H1 (cell line): Measurements from ENCODE around the gene NFX1. TPM values are rescaled to one million over a fixed set of nuclear protein-coding genes. Genes with fewer than 3 reads are reported as not detected.
A peak's percentile ranks its signal among the peaks of the same experiment; 100 is the strongest.

Experiments
- CTCF ChIA-PET: fragments of 300-600 bp; sonication (Branson Sonifier 250); formaldehyde crosslinking; loops from one replicate; lab custom pipeline; 2021; ENCODE audit not compliant: partially characterized antibody; lab: Charles Lee
- POLR2A ChIA-PET: fragments of 300-600 bp; sonication (Branson Sonifier 250); formaldehyde crosslinking; loops from one replicate; lab custom pipeline; 2021; ENCODE audit warnings: inconsistent platforms; ENCODE audit not compliant: partially characterized antibody; lab: Charles Lee
- DNase-seq, 2 experiments: peaks; one replicate each; pipeline versions ENCODE4 v3.0.0 to v3.0.0-alpha.2; 2010 to 2022; ENCODE audit warnings: low spot score in 2 of 2, low read depth in 1 of 2, mixed read lengths in 1 of 2
- FAIRE-seq: peaks from 2 replicates; lab custom pipeline; 2011; peaks lifted over from hg19 to GRCh38; lab: Jason Lieb, UNC
- H2AFZ ChIP-seq: 2 replicates; pipeline ENCODE4 v1.8.1; 2012; ENCODE audit warnings: low read length, inconsistent platforms
- H2AK5ac ChIP-seq: 2 replicates; pipeline ENCODE4 v1.6.1; 2013; ENCODE audit warnings: low read depth, low read length
- H2BK120ac ChIP-seq: replicated peaks from 2 replicates; pipeline ENCODE3; 2013; ENCODE audit warnings: low read depth, low read length, inconsistent platforms
- H2BK12ac ChIP-seq: 2 replicates; pipeline ENCODE4 v1.6.1; 2013; ENCODE audit warnings: low read depth, low read length
- H2BK15ac ChIP-seq: 2 replicates; pipeline ENCODE4 v1.6.1; 2013; ENCODE audit warnings: low read length
- H2BK20ac ChIP-seq: 2 replicates; pipeline ENCODE4 v1.6.1; 2013; ENCODE audit warnings: low read length
- H2BK5ac ChIP-seq: 2 replicates; pipeline ENCODE4 v1.6.1; 2013; ENCODE audit warnings: low read depth, low read length
- H3K14ac ChIP-seq: 2 replicates; pipeline ENCODE4 v1.6.1; 2013; ENCODE audit warnings: inconsistent platforms; ENCODE audit not compliant: insufficient read length
- H3K18ac ChIP-seq: 2 replicates; pipeline ENCODE4 v1.6.1; 2013; ENCODE audit warnings: low read length; ENCODE audit errors: extremely low read depth
- H3K23ac ChIP-seq: 2 replicates; pipeline ENCODE4 v1.6.1; 2013; ENCODE audit warnings: inconsistent platforms; ENCODE audit not compliant: insufficient read length
- H3K23me2 ChIP-seq: 2 replicates; pipeline ENCODE4 v1.6.1; 2013; ENCODE audit warnings: low read depth, low read length
- H3K27ac ChIP-seq: 2 replicates; pipeline ENCODE4 v1.6.1; 2011; ENCODE audit warnings: low read depth, low read length, inconsistent platforms
- H3K27me3 ChIP-seq, 4 experiments: replicated peaks in 1 of 4; 1 replicate in 1 of 4; 2 replicates in 3 of 4; pipeline versions ENCODE4 v1.6.1 to v1.8.1; 2011 to 2013; ENCODE audit warnings: low read length in 3 of 4, mild to moderate bottlenecking in 3 of 4, inconsistent platforms in 2 of 4, mixed read lengths in 2 of 4, moderate library complexity in 1 of 4; ENCODE audit not compliant: control insufficient read depth in 3 of 4, insufficient read depth in 3 of 4; ENCODE audit errors: extremely low read depth in 1 of 4
- H3K36me3 ChIP-seq, 4 experiments: 2 replicates each; pipeline versions ENCODE4 v1.6.1 to v1.8.1; 2011 to 2013; ENCODE audit warnings: mild to moderate bottlenecking in 4 of 4, low read length in 3 of 4, moderate library complexity in 2 of 4, control low read depth in 1 of 4, inconsistent platforms in 1 of 4; ENCODE audit not compliant: insufficient read depth in 4 of 4, control insufficient read depth in 2 of 4
- H3K4ac ChIP-seq: replicated peaks from 2 replicates; pipeline ENCODE3; 2013; ENCODE audit warnings: low read length, low read depth, mixed read lengths, inconsistent platforms; ENCODE audit not compliant: insufficient read length
- H3K4me1 ChIP-seq, 4 experiments: replicated peaks in 1 of 4; 1 replicate in 1 of 4; 2 replicates in 3 of 4; pipeline versions ENCODE4 v1.6.1 to v1.8.1; 2011 to 2013; ENCODE audit warnings: low read length in 3 of 4, inconsistent platforms in 2 of 4, mixed read lengths in 1 of 4; ENCODE audit not compliant: insufficient read depth in 4 of 4, control insufficient read depth in 3 of 4
- H3K4me2 ChIP-seq, 2 experiments: 2 replicates each; pipeline versions ENCODE4 v1.6.1 to v1.8.1; 2011 to 2013; ENCODE audit warnings: low read depth in 2 of 2, low read length in 2 of 2, control low read depth in 1 of 2, inconsistent platforms in 1 of 2, mild to moderate bottlenecking in 1 of 2; ENCODE audit not compliant: insufficient read depth in 1 of 2
- H3K4me3 ChIP-seq, 4 experiments: fragments of 200-600, 300-600 bp in 1 of 4; sonication (generic), shearing (Covaris generic), sonication (Bioruptor Twin) in 1 of 4; 2 replicates each; pipeline versions ENCODE4 v1.5.1 to v1.8.1; 2011 to 2016; ENCODE audit warnings: low read length in 4 of 4, low read depth in 3 of 4, control low read depth in 2 of 4, inconsistent platforms in 2 of 4, mild to moderate bottlenecking in 2 of 4, mixed read lengths in 1 of 4, moderate library complexity in 1 of 4; ENCODE audit not compliant: insufficient read depth in 2 of 4; ENCODE audit errors: extremely low read depth in 1 of 4
- H3K56ac ChIP-seq: replicated peaks from 2 replicates; pipeline ENCODE3; 2013; ENCODE audit warnings: low read depth, mild to moderate bottlenecking, mixed read lengths, low read length, inconsistent platforms; ENCODE audit not compliant: insufficient read length
- H3K79me1 ChIP-seq: 2 replicates; pipeline ENCODE4 v1.6.1; 2013; ENCODE audit warnings: low read depth, low read length, control low read depth
- H3K79me2 ChIP-seq, 2 experiments: 2 replicates each; pipeline versions ENCODE4 v1.6.1 to v1.8.1; 2012 to 2013; ENCODE audit warnings: low read length in 2 of 2, mild to moderate bottlenecking in 2 of 2, inconsistent platforms in 1 of 2; ENCODE audit not compliant: insufficient read depth in 2 of 2, control insufficient read depth in 1 of 2
- H3K9ac ChIP-seq, 4 experiments: replicated peaks in 1 of 4; 1 replicate in 1 of 4; 2 replicates in 3 of 4; pipeline versions ENCODE4 v1.6.1 to v1.8.1; 2011 to 2013; ENCODE audit warnings: low read depth in 3 of 4, low read length in 3 of 4, control low read depth in 2 of 4, mild to moderate bottlenecking in 2 of 4, moderate library complexity in 2 of 4, inconsistent platforms in 1 of 4; ENCODE audit errors: extremely low read depth in 1 of 4
- H3K9me3 ChIP-seq, 2 experiments: 2 replicates each; pipeline versions ENCODE4 v1.6.1 to v1.8.1; 2012 to 2013; ENCODE audit warnings: mild to moderate bottlenecking in 2 of 2, moderate library complexity in 2 of 2, control low read depth in 1 of 2, inconsistent platforms in 1 of 2, low read depth in 1 of 2, low read length in 1 of 2, mixed read lengths in 1 of 2; ENCODE audit not compliant: insufficient read depth in 2 of 2
- H4K20me1 ChIP-seq, 2 experiments: replicated peaks in 1 of 2; 2 replicates each; pipeline versions ENCODE3 to v1.8.1; 2011 to 2013; ENCODE audit warnings: inconsistent platforms in 2 of 2, low read length in 2 of 2, mild to moderate bottlenecking in 1 of 2; ENCODE audit not compliant: insufficient read depth in 2 of 2, control insufficient read depth in 1 of 2
- H4K5ac ChIP-seq: 2 replicates; pipeline ENCODE4 v1.6.1; 2013; ENCODE audit warnings: low read length, low read depth, mixed read lengths, inconsistent platforms; ENCODE audit not compliant: insufficient read length
- H4K8ac ChIP-seq: 2 replicates; pipeline ENCODE4 v1.8.0; 2013; ENCODE audit warnings: mild to moderate bottlenecking, moderate library complexity, low read length, inconsistent platforms; ENCODE audit not compliant: insufficient read depth; ENCODE audit errors: extremely low read depth
- H4K91ac ChIP-seq: replicated peaks from 2 replicates; pipeline ENCODE3; 2013; ENCODE audit warnings: low read length, mixed read lengths, inconsistent platforms; ENCODE audit not compliant: insufficient read length
- ASH2L ChIP-seq: fragments of 200-600, 300-600 bp; sonication (generic); IDR thresholded peaks from one replicate; pipeline ENCODE4 v1.7.1; 2017; ENCODE audit warnings: low read length
- CEBPB ChIP-seq: IDR thresholded peaks from 2 replicates; pipeline ENCODE4 v1.6.1; 2012; ENCODE audit warnings: low read depth, low read length
- HDAC2 ChIP-seq, 2 experiments: fragments of 300-600 bp in 1 of 2; sonication (generic) in 1 of 2; IDR thresholded peaks; 2 replicates each; pipeline ENCODE4 v1.6.1; 2011 to 2012; ENCODE audit warnings: low read depth in 2 of 2, low read length in 2 of 2, mild to moderate bottlenecking in 2 of 2, moderate library complexity in 2 of 2, borderline replicate concordance in 1 of 2, inconsistent platforms in 1 of 2
- POLR2AphosphoS5 ChIP-seq: IDR thresholded peaks from 2 replicates; pipeline ENCODE4 v1.6.1; 2011; ENCODE audit warnings: low read depth, low read length
- RAD21 ChIP-seq, 2 experiments: IDR thresholded peaks in 1 of 2; conservative IDR thresholded peaks in 1 of 2; 2 replicates each; pipeline ENCODE4 v1.6.1; 2011; ENCODE audit warnings: low read depth in 2 of 2, low read length in 2 of 2, improper control_type of control experiment in 1 of 2, inconsistent platforms in 1 of 2, mild to moderate bottlenecking in 1 of 2, moderate library complexity in 1 of 2
- SAP30 ChIP-seq: fragments of 300-600 bp; sonication (generic); IDR thresholded peaks from 2 replicates; pipeline ENCODE4 v1.7.1; 2012; ENCODE audit warnings: low read length, moderate library complexity, mild to moderate bottlenecking, inconsistent platforms; ENCODE audit not compliant: insufficient read depth, insufficient replicate concordance
- SUZ12 ChIP-seq: fragments of 200-600 bp; sonication (generic); IDR thresholded peaks from 2 replicates; pipeline ENCODE4 v1.6.1; 2012; ENCODE audit warnings: mild to moderate bottlenecking, inconsistent platforms, low read length, moderate library complexity, mixed read lengths
- TAF1 ChIP-seq: IDR thresholded peaks from 2 replicates; pipeline ENCODE4 v1.6.1; 2011; ENCODE audit warnings: mild to moderate bottlenecking, low read depth, low read length
- USF2 ChIP-seq: IDR thresholded peaks from 2 replicates; pipeline ENCODE4 v1.6.1; 2011; ENCODE audit warnings: low read length, improper control_type of control experiment
- YY1 ChIP-seq: IDR thresholded peaks from 2 replicates; pipeline ENCODE4 v1.6.1; 2011; ENCODE audit warnings: low read depth, mild to moderate bottlenecking, low read length
- WGBS, 2 experiments: shearing (Covaris generic) in 1 of 2; methylation state at CpG; one replicate each; pipeline versions ENCODE4 v1.1.6 to v1.1.7; 2013 to 2015; ENCODE audit warnings: low lambda C conversion rate in 2 of 2, mixed read lengths in 2 of 2, inconsistent platforms in 1 of 2, low coverage in 1 of 2, missing lambda C conversion rate in 1 of 2; ENCODE audit not compliant: insufficient replicate concordance in 2 of 2, insufficient coverage in 1 of 2, insufficient read length in 1 of 2; ENCODE audit errors: extremely low coverage in 1 of 2, missing lambda C conversion rate in 1 of 2; 5-methylcytosine and 5-hydroxymethylcytosine counted together
- polyA plus RNA-seq, 7 experiments: library from polyadenylated mRNA; depleted of rRNA in 3 of 7; stranded (reverse) in 5 of 7; unstranded in 2 of 7; fragments of >200 nt in 5 of 7; fragments of 200-250 nt in 2 of 7; gene quantifications; 1 replicate in 5 of 7; 2 replicates in 1 of 7; 4 replicates in 1 of 7; pipeline versions ENCODE4 v1.2.1 to v1.2.3, GENCODE V29; 2011 to 2013; ENCODE audit warnings: missing spikeins in 2 of 7, mixed read lengths in 2 of 7
- total RNA-seq: library from RNA; stranded (reverse); fragmentation: NEBNext Ultra II Directional; extraction: Animal tissue kit (Norgen Biotek cat#: 25700); gene quantifications from 2 replicates; pipeline ENCODE4 v1.2.1, GENCODE V29; 2021

NFX1 gene
- total and polyA plus RNA-seq, 2 of the 8 experiments (the other 6 are each of a cell fraction or from before 2014, with no cell fraction given), result 19.4 to 28.4 TPM

GRCh38 chr9:33264003-33264472 lies 26.3 kb upstream of the NFX1 start:
- Histone ChIP-seq H3K79me1 (0 out of 2 replicates have a peak, but pooled peaks cover 4% of the 10 kb centered on the region), H4K20me1 (no peaks in the 10 kb centered on the region), H4K8ac (peak overlapping the region; percentile 93), H2BK120ac (no peak overlapping the region), H2BK5ac (peak overlapping the region; percentile 67), H3K23ac (no peak overlapping the region), H3K9ac (peak overlapping the region; percentile 83 to 89 (median 86)), H3K79me2 (peaks cover 10 to 31% of the 10 kb centered on the region in 2 experiments), H2BK12ac (0 out of 2 replicates have a peak overlapping the region, but pooled peaks have one; percentile 55), H2AFZ (peak overlapping the region; percentile 60), H3K36me3 (peaks cover 16 to 45% (median 32%) of the 10 kb centered on the region in 4 experiments), H4K5ac (peak overlapping the region; percentile 9), H3K14ac (no peak overlapping the region), H3K9me3 (no peaks in the 10 kb centered on the region), H2BK15ac (no peak overlapping the region), H3K4me2 (peak overlapping the region; percentile 82 to 91), H3K4ac (peak overlapping the region; percentile 66), H3K27me3 (no peaks in the 10 kb centered on the region), H2BK20ac (no peak overlapping the region), H3K56ac (peak overlapping the region; percentile 89), H3K23me2 (peaks cover 13% of the 10 kb centered on the region), H3K4me3 (peak overlapping the region; percentile 86 to 99 (median 96)), H2AK5ac (peak overlapping the region; percentile 29; the same call in 1 of the 2 replicates), H3K4me1 (peaks cover 0 to 2% (median 2%) of the 10 kb centered on the region in 4 experiments; a peak in 2 of 7 replicates), H3K27ac (peak overlapping the region; percentile 31), H3K18ac (peak overlapping the region; percentile 67), H4K91ac (peak overlapping the region; percentile 10)
- CTCF ChIA-PET, result interaction anchor here (0.7 to 1.4 kb wide), 4 partner anchors 16 to 38 kb away, joined by 3 to 4 read pairs (median 3); no protein-coding TSS in a partner anchor
- POLR2A ChIA-PET, result interaction anchor here (0.8 to 3.8 kb wide), 10 partner anchors 10 to 239 kb away, joined by 3 to 29 read pairs (median 5); partner anchors contain the start of genes DNAJA1 and NFX1
- FAIRE-seq, result no peak
- no peak for DNase-seq
- WGBS, 2 experiments, result 2% methylated on average over 28 of the region's 37 CpGs; no CpG with 5 or more reads in 1 of the 2 experiments
- TF ChIP-seq TAF1 (peak; percentile 59; the same call in 1 of the 2 replicates), USF2 (peak; percentile 45; the same call in 1 of the 2 replicates), CEBPB (no peak), YY1 (peak; percentile 26; the same call in 1 of the 2 replicates), SUZ12 (no peak), ASH2L (peak; percentile 61), POLR2AphosphoS5 (no peak; the same call in 1 of the 2 replicates), SAP30 (peak; percentile 75), RAD21 (IDR thresholded peaks at IDR 0.05 in 1 of 2, conservative IDR thresholded peaks at IDR 0.05 in 1 of 2; ENCODE audit: low read depth in 2 of 2, low read length in 2 of 2) (no peak), HDAC2 (IDR thresholded peaks at IDR 0.05; ENCODE audit: borderline replicate concordance in 1 of 2, low read depth in 2 of 2, low read length in 2 of 2) (peak in 1 of 2 experiments; percentile 76; a peak in 1 of 4 replicates)
